Activated T-cell treated with anti-CD3 and anti-CD28 coated beads for 24 hours (primary cell): ENCODE results near the gene PIEZO1.

ENCODE experiments used
- DNase-seq: peaks from one replicate; pipeline ENCODE4 v3.0.0-alpha.2; 2020; ENCODE audit warnings: low read depth

Gene PIEZO1

DNA sequence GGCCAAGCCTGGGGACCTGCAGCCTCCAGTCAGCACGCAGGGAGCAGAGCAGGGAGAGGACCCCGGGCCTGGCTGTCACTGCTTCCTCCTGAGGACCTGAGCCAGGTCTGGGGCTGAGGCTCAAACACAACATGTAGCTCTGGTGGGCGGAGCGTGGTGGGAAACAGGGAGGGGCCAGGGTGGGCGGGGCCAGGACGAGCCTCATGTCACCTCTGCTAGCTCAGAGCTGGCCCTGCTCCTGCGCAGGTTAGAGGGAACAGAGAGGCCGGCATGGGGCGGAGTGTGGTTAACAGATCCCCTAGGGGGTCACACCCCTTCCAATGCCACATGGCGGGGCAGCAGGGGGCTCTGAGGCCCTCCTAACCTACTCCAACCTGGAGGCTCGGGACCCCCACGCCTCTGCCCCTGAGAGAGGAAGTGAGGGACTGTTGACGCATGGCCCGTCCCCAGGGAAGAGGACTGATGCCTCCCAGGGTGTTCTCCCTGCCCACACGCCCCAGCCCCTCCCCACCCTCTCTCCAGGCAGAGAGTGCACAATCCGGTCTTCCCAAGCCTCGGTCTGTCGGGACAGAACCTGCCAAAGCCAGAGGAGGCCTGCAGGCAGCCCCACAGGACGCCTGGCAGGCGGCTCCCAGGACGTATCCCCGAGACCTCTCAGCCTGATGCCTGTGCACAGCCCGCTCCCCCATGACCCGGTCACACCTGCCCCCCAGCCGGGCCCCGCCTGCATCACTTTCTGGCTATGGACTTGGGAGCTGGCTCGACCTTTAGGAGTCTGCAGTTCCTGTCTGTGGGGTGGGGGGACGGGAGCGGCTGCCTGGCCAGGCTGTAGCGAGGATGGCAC, 15.2 kb downstream of the PIEZO1 start:
- DNase-seq: no peak

- no peak for DNase-seq
Observed at GRCh38 chr16:88768071-88768783, 16.8 kb downstream of the PIEZO1 start.

DNA sequence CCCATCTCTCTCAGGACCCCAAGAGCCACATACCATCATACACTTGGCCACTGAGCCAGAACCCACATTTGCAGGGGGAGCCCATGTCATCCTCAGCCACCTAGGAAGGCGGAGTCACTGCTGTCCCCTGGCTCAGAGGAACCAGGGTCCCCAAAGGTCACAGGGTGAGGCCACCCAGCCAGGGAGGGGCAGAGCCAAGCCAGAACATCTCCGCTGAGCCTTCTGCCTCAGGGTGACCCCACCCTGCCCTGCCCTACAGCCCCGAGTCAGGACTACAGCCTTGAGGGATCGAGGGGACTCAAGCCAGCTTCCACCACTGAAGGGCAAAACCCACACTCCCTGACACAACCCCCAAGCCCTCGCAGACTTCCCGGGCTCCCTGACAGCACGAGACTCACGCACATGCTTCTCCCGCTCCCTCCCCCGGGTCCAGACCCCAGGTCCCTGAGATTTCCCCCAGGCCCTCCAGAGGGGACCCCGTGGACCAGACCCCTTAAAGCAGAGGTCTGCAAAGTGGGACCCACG, 17.4 kb downstream of the PIEZO1 start:
- no peak for DNase-seq

- no peak for DNase-seq
Observed at GRCh38 chr16:88766975-88767374, 18.0 kb downstream of the PIEZO1 start.

GRCh38 chr16:88764913-88765349, 20.1 kb downstream of the PIEZO1 start:
- no peak for DNase-seq

GRCh38 chr16:88764080-88764479, 20.9 kb downstream of the PIEZO1 start:
- DNase-seq: no peak

GRCh38 chr16:88763502-88764053, 21.4 kb downstream of the PIEZO1 start:
- no peak for DNase-seq

DNA sequence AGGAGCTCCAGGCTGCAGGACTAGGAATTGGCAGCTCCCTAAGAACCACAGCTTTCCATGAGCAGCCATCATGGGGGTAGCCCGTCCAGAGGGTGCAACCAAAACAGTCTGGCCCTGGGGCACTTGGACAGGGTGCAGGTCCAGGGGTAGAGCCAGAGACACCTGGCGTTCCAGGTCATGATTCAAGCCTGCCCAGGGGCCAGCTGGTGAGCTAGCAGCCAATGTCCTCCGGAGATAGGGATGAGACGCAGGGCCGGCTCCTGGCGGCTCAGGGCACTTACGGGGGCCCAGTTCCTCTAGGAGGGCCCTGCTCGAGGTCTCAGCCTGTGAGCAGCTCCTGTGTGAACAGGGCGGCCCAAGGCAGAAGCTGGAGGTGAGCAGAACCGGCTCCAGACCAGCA, 22.1 kb downstream of the PIEZO1 start:
- DNase-seq: no peak

- DNase-seq: no peak
Observed at GRCh38 chr16:88762258-88762870, 22.7 kb downstream of the PIEZO1 start.

- no peak for DNase-seq
Observed at GRCh38 chr16:88761830-88762229, 23.2 kb downstream of the PIEZO1 start.

- no peak for DNase-seq
Observed at GRCh38 chr16:88761143-88761534, 23.9 kb downstream of the PIEZO1 start.

GRCh38 chr16:88760424-88761142, 24.4 kb downstream of the PIEZO1 start:
- no peak for DNase-seq

DNA sequence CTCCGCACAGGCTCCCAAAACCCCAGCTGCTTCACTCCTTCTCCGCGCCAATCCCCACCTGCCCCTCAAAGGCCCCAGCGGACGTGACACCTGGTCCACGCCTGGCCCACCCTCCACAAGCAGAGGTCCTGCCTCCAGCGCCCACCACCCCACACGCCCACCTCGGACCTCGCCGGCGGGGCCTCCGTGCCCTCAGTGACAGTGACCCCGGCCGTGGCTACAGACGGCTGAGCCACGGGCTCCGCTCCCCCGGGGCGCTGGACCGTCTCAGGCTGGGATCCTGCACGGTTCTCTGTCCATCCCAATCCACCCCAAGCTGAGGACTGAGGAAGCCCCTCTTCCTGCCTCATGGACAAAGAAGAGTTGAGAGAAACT, 25.1 kb downstream of the PIEZO1 start:
- DNase-seq: no peak

DNA sequence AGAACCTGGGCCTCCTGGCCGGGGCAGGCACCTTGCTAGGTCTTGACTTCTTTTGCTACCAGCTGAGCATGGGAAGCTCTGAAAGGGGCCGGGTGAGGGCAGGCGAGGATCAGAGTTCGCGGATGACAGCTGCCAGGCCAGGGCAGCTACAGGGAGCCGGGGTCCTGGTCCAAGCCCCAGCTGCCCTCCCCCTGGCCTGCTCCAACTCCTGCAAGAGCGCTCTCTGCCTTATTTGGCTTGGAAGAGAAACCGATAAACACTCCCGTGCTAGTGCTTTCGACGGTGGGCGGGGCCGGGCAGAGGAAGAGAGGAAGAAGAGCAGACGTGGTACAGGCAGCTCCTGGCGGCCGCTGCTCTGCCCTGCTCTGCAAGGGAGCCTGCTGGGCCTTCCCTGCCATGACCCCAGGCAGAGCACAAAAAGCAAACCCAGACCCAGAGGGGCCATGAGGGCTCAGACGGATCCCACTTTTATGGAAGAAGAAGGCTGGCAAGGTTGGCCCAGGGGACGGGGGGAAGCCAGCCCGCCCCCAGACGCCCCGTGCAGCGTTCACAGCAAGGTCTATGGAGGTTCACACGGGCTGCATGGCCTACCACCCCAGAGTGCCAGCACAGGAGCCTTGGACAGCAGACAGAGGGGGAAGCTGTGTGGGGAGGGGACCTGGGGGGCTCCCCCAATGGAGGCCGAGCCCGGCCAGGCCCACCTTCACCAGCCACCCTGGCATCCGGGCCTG, 25.6 kb downstream of the PIEZO1 start:
- no peak for DNase-seq

GRCh38 chr16:88758944-88759244, 26.1 kb downstream of the PIEZO1 start:
- no peak for DNase-seq

DNA sequence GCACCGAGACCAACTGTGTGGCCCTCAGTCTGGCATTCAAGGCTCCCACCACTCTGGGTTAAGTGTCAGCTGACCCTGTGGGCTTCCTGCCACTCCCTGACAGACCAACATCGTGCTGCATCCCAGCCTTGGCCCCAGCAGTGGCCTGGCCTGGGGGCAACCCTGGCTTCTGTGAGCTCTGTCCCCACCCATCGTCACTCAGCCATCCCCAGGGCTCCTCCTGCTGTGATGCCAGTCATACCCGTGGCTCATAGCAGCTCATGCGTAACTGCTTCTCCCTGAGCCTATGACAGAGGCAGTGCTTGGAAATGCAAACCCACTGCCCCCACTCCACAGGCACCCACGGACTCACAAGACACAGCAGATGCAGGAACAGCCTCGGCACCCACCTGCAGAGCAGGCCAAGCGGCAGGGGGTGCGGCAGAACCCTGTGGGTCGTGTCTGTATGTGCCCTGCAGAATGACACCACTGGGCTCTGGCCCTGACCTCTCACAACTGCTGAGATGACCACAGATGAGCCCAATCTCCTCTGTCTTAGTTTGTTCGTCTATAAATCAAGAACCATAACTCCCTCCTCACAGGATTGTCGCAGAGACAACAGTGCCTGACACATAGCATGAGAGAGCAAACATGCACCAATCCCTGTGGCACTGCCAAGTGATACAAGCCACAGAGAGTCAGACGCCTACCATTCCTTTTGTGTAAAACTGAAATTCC, 26.6 kb downstream of the PIEZO1 start:
- DNase-seq: no peak

DNA sequence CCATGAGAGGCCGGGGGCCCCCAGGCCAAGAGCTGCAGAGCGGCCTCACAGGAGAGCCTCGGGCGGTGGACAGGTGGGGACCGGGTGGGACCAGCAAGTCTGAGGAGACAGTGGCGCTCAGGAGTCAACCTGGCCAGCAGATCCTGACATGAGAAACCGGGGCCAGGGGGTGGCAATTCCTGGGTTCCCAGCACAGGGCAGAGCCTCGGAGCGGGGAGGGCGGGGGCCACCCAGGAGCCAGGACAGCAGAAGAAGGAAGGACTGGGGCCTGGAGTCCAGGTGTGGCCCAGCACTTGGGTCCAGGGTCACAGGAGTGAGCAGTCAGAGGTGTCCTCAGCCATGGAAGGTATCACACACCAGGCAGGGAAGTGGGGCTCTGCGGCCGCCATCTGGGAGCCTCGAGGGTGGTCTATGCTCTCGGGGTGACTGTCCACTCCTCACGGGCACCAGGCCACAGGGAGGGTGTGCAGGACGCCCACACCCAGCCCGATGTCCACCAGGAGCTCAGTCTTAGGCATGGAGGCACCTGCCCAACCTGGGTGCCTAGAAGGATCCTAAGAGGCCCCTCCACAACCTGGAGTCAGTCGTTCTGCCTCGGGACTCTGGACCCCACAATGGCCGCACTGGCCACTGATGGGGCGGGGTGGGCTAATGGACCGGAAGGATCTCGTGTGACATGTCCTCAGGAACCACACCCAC, 29.1 kb downstream of the PIEZO1 start:
- DNase-seq: no peak

- DNase-seq: no peak
Observed at GRCh38 chr16:88754912-88755744, 29.9 kb downstream of the PIEZO1 start.
